K562 (cell line): ENCODE measurements around the gene ALDH9A1. TPM values are rescaled to one million over a fixed set of nuclear protein-coding genes. Genes with fewer than 3 reads are reported as not detected.

Experiments used
- ATAC-seq: fragments of 200-7000 bp; cut with Tn5 transposase; 3 replicates; pipeline ENCODE4 v1.9.1; 2020; ENCODE audit warnings: moderate library complexity
- BruUV-seq: library from RNA; stranded (reverse); fragments of 400-500 nt; replicated peaks from 2 replicates; lab custom pipeline; 2021; lab: Mats Ljungman, UMichigan
- CTCF ChIA-PET: fragments of 300-600 bp; formaldehyde crosslinking; extraction: SDS; loops from one replicate; lab custom pipeline; 2021; ENCODE audit warnings: low intra/inter-chr PET ratio; lab: Yijun Ruan, JAX
- POLR2A ChIA-PET: fragments of 300-600, 350-650 bp; sonication (Branson Sonifier 250); formaldehyde crosslinking; extraction: SDS; loops from one replicate; lab custom pipeline; 2021; ENCODE audit warnings: antibody characterized with exemption, inconsistent platforms; lab: Yijun Ruan, JAX
- DNase-seq, 4 experiments: peaks; one replicate each; pipeline versions ENCODE4 v3.0.0 to v3.0.0-alpha.2; 2011 to 2018; ENCODE audit warnings: low spot score in 3 of 4, mixed read lengths in 3 of 4; ENCODE audit errors: extremely low read depth in 1 of 4
- FAIRE-seq: peaks from 2 replicates; lab custom pipeline; 2011; peaks lifted over from hg19 to GRCh38; lab: Jason Lieb, UNC
- H2AFZ ChIP-seq: 2 replicates; pipeline ENCODE4 v1.6.0; 2011; ENCODE audit warnings: low read depth, low read length, control low read depth, inconsistent platforms
- H3K27ac ChIP-seq: fragments of 200-600 bp; 3 replicates; pipeline ENCODE4 v1.8.0; 2011; ENCODE audit warnings: low read depth, mild to moderate bottlenecking, control low read depth, inconsistent platforms, low read length, moderate library complexity, mixed read lengths; ENCODE audit errors: extremely low read depth
- H3K27me3 ChIP-seq, 2 experiments: fragments of 300-600 bp in 1 of 2; 2 replicates in 1 of 2; 3 replicates in 1 of 2; pipeline versions ENCODE4 v1.6.0 to v1.8.0; 2011; ENCODE audit warnings: inconsistent platforms in 2 of 2, low read length in 2 of 2, mild to moderate bottlenecking in 1 of 2, mixed read lengths in 1 of 2, moderate library complexity in 1 of 2; ENCODE audit not compliant: control insufficient read depth in 2 of 2, insufficient read depth in 2 of 2
- H3K36me3 ChIP-seq: fragments of 300-600 bp; 3 replicates; pipeline ENCODE4 v1.8.0; 2011; ENCODE audit warnings: mild to moderate bottlenecking, low read length, inconsistent platforms; ENCODE audit not compliant: control insufficient read depth, insufficient read depth
- H3K4me1 ChIP-seq, 2 experiments: fragments of 200-600 bp in 1 of 2; replicated peaks in 1 of 2; 2 replicates in 1 of 2; 3 replicates in 1 of 2; pipeline versions ENCODE4 v1.5.1 to v1.8.0; 2011; ENCODE audit warnings: inconsistent platforms in 2 of 2, low read length in 2 of 2, mild to moderate bottlenecking in 1 of 2, mixed read lengths in 1 of 2, moderate library complexity in 1 of 2; ENCODE audit not compliant: control insufficient read depth in 2 of 2, insufficient read depth in 2 of 2
- H3K4me2 ChIP-seq: 2 replicates; pipeline ENCODE4 v1.6.1; 2011; ENCODE audit warnings: low read length, control low read depth, inconsistent platforms, mixed read lengths; ENCODE audit not compliant: insufficient read depth
- H3K4me3 ChIP-seq: fragments of 200-600 bp; sonication (generic), shearing (Covaris generic); 2 replicates; pipeline ENCODE4 v1.5.1; 2016; ENCODE audit warnings: control low read depth, inconsistent platforms
- H3K79me2 ChIP-seq: fragments of 200-600 bp; 3 replicates; pipeline ENCODE4 v1.8.0; 2011; ENCODE audit warnings: low read length, inconsistent platforms; ENCODE audit not compliant: control insufficient read depth, insufficient read depth
- H3K9ac ChIP-seq, 2 experiments: 2 replicates each; pipeline versions ENCODE4 v1.6.0 to v1.6.1; 2011; ENCODE audit warnings: low read depth in 2 of 2, low read length in 2 of 2, control low read depth in 1 of 2, inconsistent platforms in 1 of 2, mild to moderate bottlenecking in 1 of 2, mixed read lengths in 1 of 2; ENCODE audit not compliant: insufficient read depth in 1 of 2
- H3K9me1 ChIP-seq: one replicate; pipeline ENCODE4 v1.6.0; 2011; ENCODE audit warnings: inconsistent platforms, mild to moderate bottlenecking, low read length, moderate library complexity; ENCODE audit not compliant: control insufficient read depth, insufficient read depth
- H3K9me3 ChIP-seq: replicated peaks from 2 replicates; pipeline ENCODE4 v1.5.1; 2011; ENCODE audit warnings: low read depth, low read length, inconsistent platforms; ENCODE audit not compliant: control insufficient read depth, insufficient read depth
- H4K20me1 ChIP-seq: replicated peaks from 2 replicates; pipeline ENCODE4 v1.6.1; 2011; ENCODE audit warnings: low read length, inconsistent platforms, mixed read lengths; ENCODE audit not compliant: control insufficient read depth, insufficient read depth
- JUN ChIP-seq, 2 experiments: sonication (generic) in 1 of 2; formaldehyde crosslinking in 1 of 2; IDR thresholded peaks; 2 replicates each; pipeline versions ENCODE4 v1.6.1 to v1.8.0; 2012 to 2022; ENCODE audit warnings: borderline replicate concordance in 2 of 2, mild to moderate bottlenecking in 2 of 2, improper control_type of control experiment in 1 of 2, low read depth in 1 of 2, low read length in 1 of 2, missing genetic modification reagents in 1 of 2
- PURB ChIP-seq: sonication (generic); formaldehyde crosslinking; IDR thresholded peaks from 2 replicates; pipeline ENCODE4 v1.9.0; 2021; ENCODE audit warnings: low read depth, mild to moderate bottlenecking, missing genetic modification reagents
- U2AF1 ChIP-seq: fragments of 200-400 bp; formaldehyde crosslinking; optimal IDR thresholded peaks from 2 replicates; pipeline ENCODE3; 2017; ENCODE audit warnings: mild to moderate bottlenecking, low read depth, low read length, moderate library complexity
- ZNF197 ChIP-seq: fragments of 200-800 bp; sonication (Bioruptor generic); IDR thresholded peaks from 2 replicates; pipeline ENCODE4 v1.6.1; 2016; ENCODE audit warnings: low read depth, missing genetic modification characterization, missing compliant biosample characterization
- ZNF280A ChIP-seq: fragments of 450-650 bp; IDR thresholded peaks from 2 replicates; pipeline ENCODE4 v1.6.1; 2018; ENCODE audit warnings: mild to moderate bottlenecking, low read depth; ENCODE audit not compliant: partially characterized antibody
- ZNF717 ChIP-seq: fragments of 250-450 bp; sonication (Bioruptor Pico); IDR thresholded peaks from 2 replicates; pipeline ENCODE4 v1.5.0; 2021
- whole genome bisulfite sequencing: fragments of 100-300 bp; shearing (Covaris generic); methylation state at CpG from one replicate; pipeline ENCODE4 v1.1.6; 2016; ENCODE audit warnings: low coverage, mixed read lengths; ENCODE audit not compliant: insufficient coverage; ENCODE audit errors: missing lambda C conversion rate; 5-methylcytosine and 5-hydroxymethylcytosine counted together
- in situ Hi-C: fragments of 300-500 bp; cut with MboI; formaldehyde crosslinking; loops from 4 replicates; pipeline ENCODE4 v1.15.0; 2018; ENCODE audit warnings: inconsistent platforms, mixed read lengths
- intact Hi-C: fragments of 100-400 bp; cut with micrococcal nuclease; formaldehyde crosslinking; loops from 2 replicates; pipeline ENCODE4 v1.14.2; 2022
- polyA plus RNA-seq, 8 experiments: library from polyadenylated mRNA; depleted of rRNA in 4 of 8; stranded (reverse) in 5 of 8; unstranded in 3 of 8; fragments of >200 nt; fragmentation: Nextera tagmentation in 2 of 8; fragmentation: Illumina TruSeq in 1 of 8; extraction: Ambion mirVana in 2 of 8; extraction: Trizol in 1 of 8; gene quantifications; 2 replicates each; pipeline versions ENCODE4 v1.2.1 to v1.2.3, GENCODE V29; 2011 to 2014; ENCODE audit warnings: inconsistent platforms in 1 of 8, missing spikeins in 1 of 8
- total RNA-seq, 7 experiments: library from RNA; depleted of rRNA in 6 of 7; stranded (reverse); fragments of >200 nt in 6 of 7; fragmentation: Illumina TruSeq in 2 of 7; extraction: Trizol in 2 of 7; gene quantifications; 2 replicates each; pipeline versions ENCODE4 v1.2.1 to v1.2.3, GENCODE V29; 2011 to 2021; ENCODE audit warnings: low replicate concordance in 1 of 7

ALDH9A1 gene
- total and polyA plus RNA-seq, 9 of the 15 experiments (the other 6 are each of a cell fraction or from before 2014, with no cell fraction given) = 26.5 to 54.3 (median 39.2) TPM

GRCh38 chr1:165637427-165637826, 60.9 kb downstream of the ALDH9A1 start:
- DNase-seq (no peak), FAIRE-seq (no peak)
- no TSS peak for BruUV-seq

More at GRCh38 chr1:165637427-165637826, 60.9 kb downstream of the ALDH9A1 start:
- ChIA-PET CTCF (no interaction called here), POLR2A (interaction anchor here (1.1 to 1.2 kb wide), 3 partner anchors 10 to 21 kb away, joined by 3 to 5 read pairs (median 3); no protein-coding TSS in a partner anchor)
- WGBS = 60% methylated on average over 1 of the region's 1 CpG
- H2AFZ ChIP-seq = no peak overlapping the region
- no peak overlapping the region for H3K27ac ChIP-seq
- no peak for ATAC-seq
- no peaks in the 10 kb centered on the region for H3K9me3 ChIP-seq
- no peaks in the 10 kb centered on the region for H3K9me1 ChIP-seq
- peaks cover 2% of the 10 kb centered on the region; the same call in 1 of the 3 replicates for H3K36me3 ChIP-seq
- no peak overlapping the region for H3K9ac ChIP-seq
- in situ Hi-C loops (no loop called here), intact Hi-C loops (no loop called here)
- H3K27me3 ChIP-seq = no peaks in the 10 kb centered on the region
- TF ChIP-seq ZNF280A (no peak), JUN (IDR thresholded peaks at IDR 0.05; ENCODE audit: borderline replicate concordance, low read depth, low read length) (no peak), JUN (CRISPR knock-in tag; IDR thresholded peaks at IDR 0.05; ENCODE audit: borderline replicate concordance) (no peak), U2AF1 (no peak), PURB (no peak), ZNF717 (CRISPR knock-in tag) (no peak), ZNF197 (CRISPR knock-in tag) (no peak)
- peaks cover 12% of the 10 kb centered on the region; the same call in 2 of the 3 replicates for H3K79me2 ChIP-seq
- H3K4me1 ChIP-seq = peaks cover 0 to 8% of the 10 kb centered on the region in 2 experiments; a peak in 2 of 5 replicates
- no peak overlapping the region for H3K4me2 ChIP-seq
- H4K20me1 ChIP-seq = no peaks in the 10 kb centered on the region
- no peak overlapping the region for H3K4me3 ChIP-seq
